Fibroblast of skin of left biceps (primary cell): Measurements from ENCODE around the gene AGPAT3.

Experiments
- DNase-seq, 2 experiments: peaks; one replicate each; pipeline ENCODE4 v3.0.0-alpha.2; 2013; ENCODE audit warnings: low read depth in 2 of 2

Gene AGPAT3

DNA sequence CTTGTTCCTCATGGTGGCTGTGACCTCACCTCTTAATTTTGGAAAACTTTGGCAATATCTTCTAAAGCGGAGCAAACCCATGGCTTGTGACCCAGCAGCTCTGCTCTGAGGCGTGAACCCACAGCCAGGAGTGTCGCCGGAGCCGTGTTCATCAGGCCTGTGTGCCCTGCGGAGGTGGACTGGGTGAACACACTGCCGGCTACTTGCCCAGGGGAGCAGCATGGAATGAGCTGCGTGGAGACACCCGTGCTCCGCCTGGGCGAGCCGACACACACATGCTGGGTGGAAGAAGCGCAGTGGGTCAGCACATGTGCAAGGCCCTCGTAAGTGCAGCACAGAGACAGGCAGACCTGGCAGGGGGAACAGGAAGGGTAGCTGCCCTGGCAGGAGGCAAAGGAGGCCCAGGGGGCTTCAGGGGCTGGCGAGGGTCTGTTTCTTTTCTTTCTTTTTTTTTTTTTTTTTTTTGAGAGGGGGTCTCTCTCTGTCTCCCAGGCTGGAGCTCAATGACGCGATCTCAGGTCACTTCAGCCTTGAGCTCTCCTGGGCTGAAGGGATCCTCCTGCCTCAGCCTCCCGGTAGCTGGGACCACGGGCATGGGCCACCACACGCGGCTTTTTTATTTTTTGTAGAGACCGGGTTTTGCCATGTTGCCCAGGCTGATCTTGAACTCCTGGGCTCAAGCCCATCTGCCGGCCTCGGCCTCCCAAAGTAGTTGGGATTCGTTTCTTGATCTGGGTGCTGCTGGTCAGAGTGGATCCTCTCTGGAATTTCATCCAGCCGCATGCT is 41.8 kb downstream of the AGPAT3 start:
- no peak for DNase-seq

DNA sequence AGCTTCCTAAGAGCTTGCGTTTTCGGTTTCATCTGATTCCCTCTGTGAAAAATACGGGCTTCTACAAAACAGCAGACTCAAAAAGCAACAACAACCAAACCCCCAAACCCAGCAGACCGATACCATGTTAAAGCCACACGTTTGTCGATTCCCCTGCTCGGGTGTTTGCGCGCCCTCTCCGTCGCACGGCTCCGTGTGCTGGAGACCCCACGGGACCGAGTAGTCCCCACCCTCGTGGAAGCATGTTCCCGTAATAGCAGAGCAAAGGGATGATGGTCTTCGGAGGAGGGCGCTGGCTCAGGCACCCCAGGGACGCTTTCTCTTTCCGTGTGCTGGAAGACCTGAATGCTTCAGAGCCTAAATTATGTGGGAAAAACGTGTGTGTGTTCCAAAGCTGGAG is 42.7 kb downstream of the AGPAT3 start:
- DNase-seq, result no peak

DNA sequence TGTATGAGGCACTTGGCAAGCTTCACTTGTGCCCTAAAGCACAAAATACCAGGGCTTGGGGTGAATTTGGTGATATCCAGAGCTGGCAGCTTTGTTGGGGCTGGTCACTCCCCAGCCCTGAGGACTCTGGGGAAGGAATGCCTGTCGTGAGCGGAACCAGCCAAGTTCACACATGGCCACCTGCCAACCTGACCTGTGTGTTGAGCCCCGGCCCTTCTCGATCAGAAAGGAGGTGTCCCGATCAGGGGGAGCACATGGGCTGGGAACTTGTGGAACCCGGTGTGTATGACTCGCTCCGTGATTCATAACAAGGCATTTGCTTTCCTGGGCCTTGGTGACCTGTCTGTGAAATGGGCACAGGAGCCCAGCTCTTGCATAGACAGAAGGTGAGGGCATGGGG is 43.1 kb downstream of the AGPAT3 start:
- DNase-seq, result no peak

DNA sequence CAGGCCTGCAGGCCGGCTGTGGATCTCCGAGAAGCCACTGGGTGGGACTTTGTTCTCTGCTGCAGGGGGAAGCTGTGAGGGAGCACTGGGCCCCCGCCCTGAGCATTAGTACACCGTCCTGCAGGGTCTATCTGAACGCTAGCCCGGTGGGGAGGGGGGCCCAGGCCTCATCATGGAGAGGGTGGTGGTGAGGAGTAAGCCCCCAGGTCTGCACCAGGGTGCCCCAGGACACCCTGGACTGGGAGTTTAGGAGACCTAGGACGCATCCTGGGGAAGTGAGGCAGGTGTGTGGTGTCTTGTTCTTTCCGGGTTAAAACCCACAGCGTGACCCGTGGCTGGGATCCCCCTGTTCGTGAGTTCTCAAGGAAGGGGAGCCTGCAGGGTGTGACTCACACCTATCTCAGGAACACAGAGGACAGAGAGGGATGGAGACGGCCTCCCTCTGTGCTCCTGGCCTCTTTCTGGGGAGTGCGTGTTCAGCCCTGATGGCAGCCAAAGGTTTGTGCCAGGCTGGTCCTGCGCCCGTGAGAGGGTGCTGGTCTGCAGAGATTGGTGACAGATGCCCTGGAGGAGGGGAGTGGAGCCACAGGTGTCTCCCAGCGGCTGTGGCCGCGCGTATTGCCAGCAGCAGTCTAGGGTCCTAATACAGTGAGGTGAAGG is 44.8 kb downstream of the AGPAT3 start:
- DNase-seq, result no peak

DNA sequence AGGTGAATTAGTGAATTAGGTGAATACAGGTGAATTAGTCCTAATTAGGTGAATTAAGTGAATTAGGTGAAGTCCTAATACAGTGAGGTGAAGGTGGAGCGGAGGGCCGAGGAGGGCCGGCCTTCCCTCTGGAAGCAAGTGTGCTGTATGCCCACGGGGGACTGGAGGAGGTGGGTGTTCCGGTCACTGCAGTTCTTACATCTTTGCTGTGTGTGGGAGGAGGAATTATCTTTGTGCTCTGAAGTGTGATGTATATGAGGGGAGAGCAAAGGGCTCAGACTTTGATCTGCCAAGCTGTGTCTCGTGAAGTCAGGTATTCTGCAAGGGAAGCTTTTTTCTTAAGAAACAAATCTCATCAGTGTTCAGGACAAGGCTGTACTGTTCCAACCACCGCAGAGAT is 45.4 kb downstream of the AGPAT3 start:
- DNase-seq, result no peak

DNA sequence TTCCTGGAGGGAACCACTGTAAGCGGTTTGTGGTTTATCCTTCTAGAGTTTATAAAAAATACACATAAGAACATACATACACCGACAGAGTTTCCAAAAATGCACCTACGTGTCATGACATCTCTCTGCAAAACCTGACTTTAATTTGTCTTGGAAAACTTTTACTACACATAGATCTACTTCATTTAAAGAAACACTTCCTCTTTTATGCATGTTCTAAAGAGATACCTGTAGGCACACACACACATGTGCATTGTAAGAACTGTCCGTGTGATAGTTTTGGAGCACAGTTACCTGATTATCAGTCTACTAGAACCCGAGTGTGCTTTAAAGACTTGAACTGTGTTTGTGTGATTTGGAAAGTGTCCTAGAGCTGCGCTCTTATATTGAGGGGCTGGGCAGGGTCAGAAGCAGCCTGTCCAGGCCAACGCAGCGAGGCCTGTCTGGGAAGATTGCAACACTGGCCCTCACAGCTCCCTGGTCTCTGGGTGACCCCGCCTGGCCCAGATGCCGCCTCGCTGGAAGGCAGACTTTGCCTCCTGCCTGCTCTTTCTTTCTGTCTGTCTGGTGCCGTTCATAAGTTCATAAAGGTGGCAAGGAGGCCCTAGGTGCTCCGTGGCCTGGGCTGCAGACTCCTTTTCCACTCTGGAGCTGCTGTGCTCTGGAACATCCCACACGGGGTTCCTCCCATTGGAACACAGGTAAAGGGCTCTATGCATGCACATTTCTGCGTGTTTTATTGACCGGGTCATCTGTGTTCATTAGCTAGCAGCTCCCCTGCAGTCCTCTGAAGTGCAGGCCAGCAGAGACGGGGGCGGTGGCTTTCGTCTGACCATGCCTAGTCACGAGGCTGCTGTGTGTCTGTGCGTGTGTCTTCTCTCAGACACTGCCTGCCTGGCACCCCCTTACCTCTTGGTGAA is 46.3 kb downstream of the AGPAT3 start:
- DNase-seq, result peak in 1 of 2 experiments; percentile 3

DNA sequence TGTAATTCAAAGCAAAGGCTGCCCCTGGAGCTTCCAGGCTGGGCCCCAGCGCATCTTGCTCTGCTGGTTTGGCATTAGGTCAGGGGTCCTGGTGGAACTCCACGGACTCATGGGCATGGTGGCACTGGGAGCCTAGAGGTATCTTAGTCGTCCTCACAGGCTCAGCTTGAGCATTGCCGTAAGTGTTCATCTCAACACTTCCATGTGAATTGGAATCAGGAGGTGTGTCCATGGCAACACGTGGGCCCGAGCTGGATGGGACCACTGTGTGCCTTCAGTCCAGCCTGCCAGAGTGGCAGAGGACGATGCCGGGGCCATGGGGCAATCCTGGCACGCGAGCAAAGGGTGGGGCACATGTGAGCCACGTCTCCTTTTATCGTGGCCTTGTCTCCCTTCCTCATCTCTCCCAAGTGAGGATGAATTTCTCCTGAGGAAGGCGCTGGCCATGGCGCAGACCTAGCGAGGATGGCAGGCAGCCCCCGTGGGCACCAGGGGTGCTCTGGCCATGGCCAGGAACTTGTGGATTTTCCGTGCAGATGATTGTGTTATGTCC is 47.0 kb downstream of the AGPAT3 start:
- DNase-seq, result no peak

DNA sequence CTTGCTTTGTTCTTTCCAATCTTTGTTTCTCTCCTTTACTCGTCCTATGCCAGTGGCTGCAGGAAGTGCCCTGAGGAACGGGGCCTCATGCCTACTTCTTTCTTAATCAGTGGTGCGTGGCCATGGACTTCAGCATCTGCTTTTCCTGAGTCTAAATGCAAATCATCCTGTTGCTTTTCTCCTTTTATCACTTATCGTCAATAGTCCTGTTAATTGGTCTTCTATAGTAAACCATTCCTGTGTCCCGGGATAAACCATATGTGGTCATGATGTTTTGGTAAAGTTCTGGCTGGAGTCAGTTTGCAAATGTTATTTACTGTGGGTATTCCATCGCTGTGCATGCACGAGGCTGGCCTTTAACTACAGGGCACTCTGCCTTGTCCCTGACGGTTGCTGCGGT is 47.5 kb downstream of the AGPAT3 start:
- DNase-seq, result no peak

DNA sequence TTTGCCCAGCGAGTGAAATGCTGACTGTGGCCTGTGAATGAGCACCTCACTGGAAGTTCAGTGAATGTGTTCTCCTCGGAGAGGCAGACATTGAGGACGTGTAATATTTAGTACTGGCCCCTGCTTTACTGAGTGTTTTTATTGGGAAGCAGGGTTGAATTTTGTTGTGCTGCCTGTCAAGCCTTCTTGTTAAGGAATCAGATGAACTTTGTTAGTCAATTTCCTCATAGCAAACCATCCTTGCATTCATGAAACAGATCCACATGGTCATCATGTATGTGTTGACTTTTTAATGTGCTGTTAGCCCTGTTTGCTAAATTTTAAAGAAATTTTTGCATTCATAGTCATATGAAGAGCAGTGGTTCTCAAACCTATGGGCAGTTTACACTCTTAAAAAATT is 47.9 kb downstream of the AGPAT3 start:
- no peak for DNase-seq

DNA sequence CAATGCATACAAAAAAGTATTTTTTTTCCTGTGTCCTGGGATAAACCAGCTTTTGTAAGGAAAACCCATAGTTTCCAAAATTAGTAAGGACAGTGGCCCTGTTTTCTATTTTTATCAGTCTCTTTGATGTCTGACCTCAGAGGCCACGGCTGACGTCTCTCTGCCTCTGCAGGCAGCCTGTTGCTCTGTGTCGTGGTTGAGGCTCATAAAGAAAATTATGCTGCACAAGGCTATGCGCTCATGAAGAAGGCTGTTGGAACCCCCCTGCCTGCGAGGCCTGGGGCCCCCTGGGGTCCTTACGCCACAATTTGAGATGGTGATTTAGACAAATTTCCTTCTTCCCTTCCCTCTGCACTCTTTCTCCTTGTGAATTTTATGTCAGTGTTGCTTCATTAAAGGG is 48.9 kb downstream of the AGPAT3 start:
- DNase-seq, result no peak

DNA sequence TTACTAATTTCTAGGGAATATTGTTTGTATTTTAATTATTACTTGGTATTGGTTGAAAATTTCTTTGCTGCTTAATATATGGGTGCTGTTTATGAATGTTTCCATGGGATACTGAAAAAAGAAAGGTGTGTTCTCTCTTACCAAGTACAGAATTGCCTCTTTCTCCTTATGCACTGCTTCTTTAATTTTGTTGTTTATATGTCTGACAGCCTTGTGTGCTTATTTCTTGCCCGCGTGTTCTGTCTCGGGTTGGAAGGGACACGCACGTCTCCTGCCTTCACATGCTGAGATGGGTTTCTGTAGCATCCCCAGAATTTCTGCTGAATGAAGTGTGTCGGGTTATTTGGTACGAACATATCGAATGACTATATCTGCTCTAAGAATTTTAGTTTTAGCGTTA is 51.1 kb downstream of the AGPAT3 start:
- DNase-seq, result no peak

DNA sequence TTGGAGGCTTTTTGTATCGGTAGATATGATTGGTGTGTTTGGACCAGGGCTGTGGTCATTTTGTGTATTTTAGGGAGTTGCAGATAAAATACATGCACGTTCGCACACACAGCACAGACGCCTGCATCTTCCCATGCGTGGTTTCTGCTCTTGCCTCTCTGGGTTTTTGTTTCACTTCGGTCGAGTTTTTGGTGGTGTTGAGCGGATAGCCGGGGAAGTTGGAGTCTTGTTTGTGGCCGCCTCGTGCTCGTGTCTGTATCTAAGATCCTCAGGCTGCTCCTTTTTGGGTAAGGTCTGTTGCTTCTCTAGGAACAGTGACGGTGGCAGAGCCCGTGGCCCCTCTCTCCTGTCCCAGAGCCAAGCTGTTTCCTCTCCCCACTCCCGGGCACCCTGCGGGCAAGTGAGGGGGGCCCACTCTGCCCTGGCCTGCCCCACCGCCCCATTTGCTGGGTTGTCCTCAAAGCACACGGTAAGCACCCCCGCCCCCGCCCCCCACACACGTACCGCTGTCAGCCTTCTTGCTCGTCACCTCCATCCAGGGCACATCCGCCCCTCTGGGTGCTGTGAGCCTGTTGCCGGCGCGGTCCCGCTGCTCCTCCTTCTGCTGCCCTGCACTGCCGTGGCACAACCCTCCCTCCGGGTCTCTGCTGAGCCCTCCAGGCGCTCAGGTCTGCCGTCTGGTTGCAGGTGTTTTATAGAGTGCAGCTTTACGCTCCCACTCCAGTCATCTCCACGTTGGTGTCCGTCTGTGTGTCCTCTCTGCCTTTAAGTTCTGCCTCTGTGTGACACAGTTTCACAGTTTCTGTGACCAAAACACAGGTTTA is 51.9 kb downstream of the AGPAT3 start:
- no peak for DNase-seq

DNA sequence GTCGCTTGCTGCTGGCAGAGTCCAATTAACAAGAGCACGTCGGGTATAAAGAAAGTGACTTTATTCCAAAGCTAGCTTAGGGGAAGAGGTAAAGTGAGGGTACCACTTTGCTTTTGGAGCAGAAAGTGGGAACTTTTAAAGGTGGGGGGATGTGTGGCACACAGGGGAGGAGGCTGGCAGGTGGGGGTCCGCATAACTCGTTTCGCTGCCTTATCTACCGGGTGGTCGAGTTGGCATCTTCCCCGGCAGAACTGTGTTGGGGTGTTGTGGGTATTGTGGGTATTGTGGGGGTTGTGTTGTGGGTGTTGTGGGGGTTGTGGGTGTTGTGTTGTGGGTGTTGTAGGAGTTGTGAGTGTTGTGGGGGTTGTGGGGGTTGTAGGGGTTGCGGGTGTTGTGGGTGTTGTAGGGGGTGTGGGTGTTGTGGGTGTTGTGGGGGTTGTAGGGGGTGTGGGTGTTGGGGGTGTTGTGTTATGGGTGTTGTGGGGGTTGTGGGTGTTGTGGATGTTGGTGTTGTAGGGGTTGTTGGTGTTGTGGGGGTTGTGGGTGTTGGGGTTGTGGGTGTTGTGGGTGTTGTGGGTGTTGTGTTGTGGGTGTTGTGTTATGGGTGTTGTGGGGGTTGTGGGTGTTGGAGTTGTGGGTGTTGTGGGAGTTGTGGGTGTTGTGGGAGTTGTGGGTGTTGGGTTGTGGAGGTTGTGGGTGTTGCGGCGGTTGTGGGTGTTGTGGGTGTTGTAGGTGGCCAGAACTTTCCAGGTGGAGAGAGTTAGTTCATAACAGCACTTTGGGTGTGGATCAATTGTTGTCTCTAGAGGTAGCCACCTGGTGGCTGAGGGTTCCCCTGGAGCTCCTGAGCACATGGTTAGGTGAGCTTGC is 52.7 kb downstream of the AGPAT3 start:
- DNase-seq, result no peak

DNA sequence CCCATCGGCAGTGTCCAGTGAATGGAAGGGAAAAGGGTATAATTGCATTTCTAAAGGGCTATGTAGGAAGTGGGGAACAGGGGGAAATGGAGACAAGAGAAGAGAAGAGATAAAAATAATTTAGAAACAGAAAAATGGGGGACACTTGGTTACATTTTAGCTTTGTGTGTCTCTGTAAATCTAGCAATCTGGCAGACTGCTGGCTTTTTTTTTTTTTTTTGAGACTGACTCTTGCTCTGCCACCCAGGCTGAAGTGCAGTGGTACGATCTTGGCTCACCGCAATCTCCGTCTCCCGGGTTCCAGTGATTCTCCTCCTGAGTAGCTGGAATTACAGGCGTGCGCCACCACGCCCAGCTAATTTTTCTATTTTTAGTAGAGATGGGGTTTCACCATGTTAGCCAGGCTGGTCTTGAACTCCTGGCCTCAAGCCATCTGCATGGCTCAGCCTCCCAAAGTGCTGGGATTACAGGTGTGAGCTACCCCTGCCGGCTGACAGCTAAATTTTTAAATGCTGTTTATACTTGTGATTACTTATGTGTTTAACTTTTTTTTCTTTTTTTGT is 53.4 kb downstream of the AGPAT3 start:
- no peak for DNase-seq

DNA sequence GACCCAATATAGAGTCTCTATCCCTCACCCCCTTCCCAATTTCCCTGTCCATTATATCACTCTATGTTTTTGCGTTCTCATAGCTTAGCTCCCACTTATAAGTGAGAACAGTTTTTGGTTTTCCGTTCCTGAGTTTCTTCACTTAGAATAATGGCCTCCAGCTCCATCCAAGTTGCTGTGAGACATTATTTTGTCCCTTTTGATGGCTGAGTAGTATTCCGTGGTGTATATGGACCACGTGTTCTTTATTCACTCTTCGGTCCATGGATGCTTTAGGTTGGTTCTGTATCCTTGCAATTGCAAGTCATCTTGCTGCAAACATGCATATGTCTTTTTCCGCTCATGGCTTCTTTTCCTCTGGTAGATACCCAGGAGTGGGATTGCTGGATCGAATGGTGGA is 54.3 kb downstream of the AGPAT3 start:
- no peak for DNase-seq

DNA sequence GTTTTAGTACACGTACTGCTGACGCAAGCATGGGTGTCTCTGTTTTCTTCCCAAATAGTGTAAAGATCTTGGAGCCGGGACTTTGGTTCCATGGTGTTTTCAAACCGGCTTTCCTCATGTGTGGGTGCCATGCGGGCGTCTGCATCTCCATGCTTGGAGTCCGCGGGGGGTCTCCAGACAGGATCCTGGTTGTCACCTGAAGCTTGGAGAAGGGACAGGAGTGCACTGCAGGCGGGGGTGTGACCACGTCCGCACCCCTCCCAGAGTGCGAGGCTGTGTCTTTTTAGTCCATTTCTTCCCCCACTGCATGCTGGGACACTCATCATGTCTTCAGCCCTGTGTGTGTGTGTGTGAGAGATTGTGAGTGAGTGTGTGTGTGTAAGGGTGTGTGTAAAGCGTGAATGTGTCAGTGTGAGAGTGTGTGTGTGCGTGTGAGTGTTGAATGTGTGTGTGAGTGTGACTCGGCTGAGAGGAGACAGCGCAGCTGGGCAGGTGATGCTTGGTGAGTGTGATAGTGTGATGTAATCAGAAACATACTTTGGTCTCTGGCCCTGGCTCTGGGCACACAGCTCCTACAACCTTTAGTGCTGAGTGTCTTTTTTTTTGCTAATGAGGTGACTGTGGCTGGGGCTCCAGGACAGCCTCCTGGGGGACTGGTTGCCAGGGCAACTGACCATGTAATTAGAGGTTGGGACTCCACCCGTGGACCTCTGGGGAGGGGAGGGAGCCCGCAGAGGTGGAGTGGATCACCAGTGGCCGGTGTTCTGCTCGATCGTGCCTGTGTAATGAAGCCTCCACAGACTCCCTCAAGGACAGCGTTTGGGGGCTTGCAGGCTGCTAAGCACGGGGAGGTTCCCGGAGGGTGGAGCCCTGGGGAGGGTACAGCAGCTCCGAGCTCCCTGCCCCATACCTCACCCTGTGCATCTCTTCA is 55.1 kb downstream of the AGPAT3 start:
- no peak for DNase-seq

DNA sequence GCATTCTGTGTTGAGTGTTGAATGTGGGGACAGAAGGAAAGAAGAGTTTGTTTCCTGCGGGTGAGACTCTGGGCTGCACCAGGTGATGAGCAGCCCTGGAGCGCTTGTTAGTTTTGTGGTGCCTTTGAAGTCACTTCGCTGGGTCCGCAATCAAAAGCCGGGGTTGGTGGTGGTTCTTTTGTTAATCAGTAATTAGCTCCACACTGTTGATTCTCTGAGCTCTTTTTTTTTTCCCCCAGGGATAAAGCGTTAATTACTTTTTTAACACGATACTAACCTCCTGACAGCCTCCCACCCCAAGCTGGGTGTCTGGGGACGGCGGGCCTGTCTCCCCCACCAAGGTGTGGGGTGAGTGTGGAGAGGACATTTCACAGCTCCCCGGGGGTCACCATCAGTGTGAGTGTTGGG is 56.6 kb downstream of the AGPAT3 start:
- no peak for DNase-seq

DNA sequence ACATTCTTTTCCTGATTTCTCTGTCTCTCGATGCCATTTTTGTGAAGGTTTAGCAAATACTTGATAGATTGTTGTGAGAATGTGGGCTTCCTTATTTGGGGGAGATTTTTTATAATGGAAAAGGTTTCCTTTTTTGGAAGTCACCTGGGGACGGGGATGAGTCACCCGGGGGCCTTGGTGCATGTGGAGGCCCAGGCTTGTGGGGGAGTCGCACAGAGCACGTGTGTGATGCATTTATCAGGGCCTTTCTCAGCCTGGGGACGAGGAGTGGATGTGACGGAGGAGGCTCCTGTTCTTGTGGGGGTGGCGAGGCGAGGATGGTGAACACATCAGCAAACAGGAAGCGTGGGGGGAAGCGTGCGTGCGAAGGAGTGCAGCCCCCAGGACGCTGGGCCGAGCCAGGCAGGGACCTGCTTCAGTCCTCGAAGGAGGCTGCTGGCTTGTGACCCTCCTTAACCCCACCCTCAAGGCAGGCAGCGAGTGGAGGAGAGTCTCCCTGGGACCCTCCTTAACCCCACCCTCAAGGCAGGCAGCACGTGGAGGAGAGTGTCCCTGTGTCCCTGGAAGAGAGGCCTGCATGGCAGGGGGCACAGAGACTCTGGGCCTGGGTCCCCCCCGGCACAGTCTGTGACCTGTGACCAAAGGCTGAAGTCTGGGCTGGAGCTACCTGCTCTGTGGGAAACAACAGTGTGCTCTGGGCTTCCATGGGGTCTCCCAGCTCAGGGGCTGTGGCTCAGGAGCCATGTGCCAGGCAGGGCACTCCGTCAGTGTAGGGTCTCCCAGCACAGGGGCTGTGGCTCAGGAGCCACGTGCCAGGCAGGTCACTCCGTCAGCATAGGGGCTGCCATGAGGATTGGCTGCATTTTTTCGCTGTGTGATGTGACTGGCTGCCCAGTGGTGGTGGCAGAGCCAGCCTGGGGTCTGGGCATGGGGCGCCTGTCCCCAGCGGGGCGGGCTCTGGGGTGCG is 57.2 kb downstream of the AGPAT3 start:
- no peak for DNase-seq
